Measurements from ENCODE around the gene STMN1.

STMN1 gene

DNA sequence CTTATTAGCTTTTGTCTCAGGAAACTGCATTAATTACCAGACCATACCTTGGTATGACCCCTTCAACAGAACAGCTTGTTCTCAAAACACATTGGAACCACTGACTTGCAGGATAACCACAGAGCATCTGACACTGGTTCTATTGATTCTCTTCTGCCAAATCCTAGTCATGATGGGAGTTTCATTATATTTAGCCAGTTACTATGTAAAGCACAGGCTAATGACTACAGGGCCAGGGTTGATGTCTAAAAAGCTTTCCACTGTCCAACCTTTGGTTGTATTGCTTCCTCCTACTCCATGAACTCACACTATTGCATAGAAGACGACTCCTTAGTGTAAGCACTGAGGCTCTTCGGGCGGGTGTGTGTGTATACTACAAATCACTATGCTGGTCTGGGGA, 3.8 kb downstream of the STMN1 start:
- Histone ChIP-seq H2AFZ (ENCODE audit: low read length) (no peak overlapping the region), H3K9ac (ENCODE audit: low read length) (no peak overlapping the region), H3K27ac (ENCODE audit: low read length) (no peak overlapping the region), H3K4me2 (ENCODE audit: low read depth, low read length) (no peak overlapping the region), H3K4me3 (ENCODE audit: low read length) (no peak overlapping the region), H4K20me1 (ENCODE audit: insufficient read depth, low read length) (no peaks in the 10 kb centered on the region), H3K79me2 (ENCODE audit: low read length) (peaks cover 57% of the 10 kb centered on the region), H3K4me1 (ENCODE audit: low read length) (peaks cover 17% of the 10 kb centered on the region), H3F3A (ENCODE audit: insufficient read depth, low read length) (peaks cover 25% of the 10 kb centered on the region), H3K36me3 (replicated peaks; ENCODE audit: insufficient read depth, low read length) (peaks cover 33% of the 10 kb centered on the region), H3K9me3 (replicated peaks; ENCODE audit: insufficient read depth, low read length) (no peaks in the 10 kb centered on the region), H3K27me3 (replicated peaks; ENCODE audit: insufficient read depth, low read length) (peaks cover 8% of the 10 kb centered on the region; the same call in 1 of the 2 replicates), H3K9me2 (replicated peaks; ENCODE audit: insufficient read depth, low read length) (no peaks in the 10 kb centered on the region)
- TF ChIP-seq EZH2phosphoT487 (IDR thresholded peaks at IDR 0.05; ENCODE audit: low read length) (no peak), CTCF (IDR thresholded peaks at IDR 0.05; ENCODE audit: low read length) (no peak), EZH2 (optimal IDR thresholded peaks at IDR 0.05; ENCODE audit: low read depth, low read length) (no peak)
- DNase-seq = no peak

DNA sequence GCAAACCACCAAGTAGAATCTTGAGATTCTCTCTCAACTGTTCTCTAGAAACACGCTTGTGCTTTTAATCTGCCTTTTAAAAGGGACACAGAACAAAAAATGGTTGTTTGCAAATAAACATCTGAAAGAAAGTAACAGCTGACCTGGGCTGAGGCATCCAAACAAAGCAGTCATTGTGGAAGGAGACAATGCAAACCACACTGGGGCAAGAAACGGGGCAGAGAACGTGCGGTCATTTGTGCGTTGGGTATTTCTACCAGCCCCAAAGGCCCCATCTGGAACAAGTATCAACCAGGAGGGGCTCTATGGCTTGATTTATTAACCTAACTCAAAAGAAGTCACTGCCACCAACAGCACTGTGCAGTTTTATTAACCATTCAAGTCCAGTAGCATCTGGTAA, 6.0 kb downstream of the STMN1 start:
- Histone ChIP-seq H3K36me3 (replicated peaks; ENCODE audit: insufficient read depth, low read length) (peaks cover 33% of the 10 kb centered on the region), H3K4me1 (ENCODE audit: low read length) (peaks cover 13% of the 10 kb centered on the region), H3K9me3 (replicated peaks; ENCODE audit: insufficient read depth, low read length) (no peaks in the 10 kb centered on the region), H3K79me2 (ENCODE audit: low read length) (peaks cover 53% of the 10 kb centered on the region), H3K27me3 (replicated peaks; ENCODE audit: insufficient read depth, low read length) (no peaks in the 10 kb centered on the region), H3K4me2 (ENCODE audit: low read depth, low read length) (no peak overlapping the region), H4K20me1 (ENCODE audit: insufficient read depth, low read length) (no peaks in the 10 kb centered on the region), H2AFZ (ENCODE audit: low read length) (no peak overlapping the region), H3F3A (ENCODE audit: insufficient read depth, low read length) (peaks cover 22% of the 10 kb centered on the region), H3K4me3 (ENCODE audit: low read length) (no peak overlapping the region), H3K27ac (ENCODE audit: low read length) (no peak overlapping the region), H3K9me2 (replicated peaks; ENCODE audit: insufficient read depth, low read length) (no peaks in the 10 kb centered on the region), H3K9ac (ENCODE audit: low read length) (no peak overlapping the region)
- DNase-seq = no peak
- TF ChIP-seq EZH2phosphoT487 (IDR thresholded peaks at IDR 0.05; ENCODE audit: low read length) = no peak
- TF ChIP-seq EZH2 (optimal IDR thresholded peaks at IDR 0.05; ENCODE audit: low read depth, low read length) = no peak
- no peak for TF ChIP-seq CTCF (IDR thresholded peaks at IDR 0.05; ENCODE audit: low read length)

GRCh38 chr1:25899792-25900191, 6.4 kb downstream of the STMN1 start:
- Histone ChIP-seq H3K27me3 (replicated peaks; ENCODE audit: insufficient read depth, low read length) (no peaks in the 10 kb centered on the region), H3K9me3 (replicated peaks; ENCODE audit: insufficient read depth, low read length) (no peaks in the 10 kb centered on the region), H3K9ac (ENCODE audit: low read length) (no peak overlapping the region), H3K4me1 (ENCODE audit: low read length) (peaks cover 13% of the 10 kb centered on the region), H3K4me3 (ENCODE audit: low read length) (no peak overlapping the region), H4K20me1 (ENCODE audit: insufficient read depth, low read length) (no peaks in the 10 kb centered on the region), H3K36me3 (replicated peaks; ENCODE audit: insufficient read depth, low read length) (peaks cover 33% of the 10 kb centered on the region), H3F3A (ENCODE audit: insufficient read depth, low read length) (peaks cover 17% of the 10 kb centered on the region), H3K4me2 (ENCODE audit: low read depth, low read length) (no peak overlapping the region), H3K79me2 (ENCODE audit: low read length) (peaks cover 49% of the 10 kb centered on the region), H2AFZ (ENCODE audit: low read length) (no peak overlapping the region), H3K27ac (ENCODE audit: low read length) (no peak overlapping the region), H3K9me2 (replicated peaks; ENCODE audit: insufficient read depth, low read length) (no peaks in the 10 kb centered on the region)
- TF ChIP-seq CTCF (IDR thresholded peaks at IDR 0.05; ENCODE audit: low read length) (no peak), EZH2phosphoT487 (IDR thresholded peaks at IDR 0.05; ENCODE audit: low read length) (no peak), EZH2 (optimal IDR thresholded peaks at IDR 0.05; ENCODE audit: low read depth, low read length) (no peak)
- DNase-seq = no peak

Data from MM.1S (cell line).